ENCODE measurements around the gene CBLN3. TPM values are rescaled to one million over a fixed set of nuclear protein-coding genes. Genes with fewer than 3 reads are reported as not detected.

CBLN3 gene
- total RNA-seq, 4 donors from 2014 or later, result 0.79 to 9.7 (median 1.6) TPM

GRCh38 chr14:24430143-24430681 lies 744 bp upstream of the CBLN3 start:
- Histone ChIP-seq H3K27me3 (no peaks in the 10 kb centered on the region), H3K4me3 (peak overlapping the region; percentile 61 to 85 (median 70)), H3K9me3 (no peaks in the 10 kb centered on the region), H3K4me1 (peaks cover 24 to 64% (median 60%) of the 10 kb centered on the region in 4 donors), H3K27ac (peak overlapping the region; percentile 92 to 97 (median 96)), H3K36me3 (peaks cover 0 to 17% (median 6%) of the 10 kb centered on the region in 4 donors)
- in situ Hi-C loops (cut with MboI; ENCODE audit: low pct_ligation_motif_present in 1 of 4, low pct_unique_long_range_greater_than_20kb in 1 of 4, low sequenced_read_pairs in 3 of 4), result loop anchor here (5.0 to 25.0 kb wide), 7 partner anchors 65 to 193 kb away; partner anchors contain the start of genes TINF2 (in 4 of the 4), ADCY4 (in 3 of the 4), GMPR2 (in 3 of the 4) and NEDD8 (in 3 of the 4)
- TF ChIP-seq CTCF (IDR thresholded peaks at IDR 0.05) (no peak), POLR2A (IDR thresholded peaks at IDR 0.05) (no peak), EP300 (IDR thresholded peaks at IDR 0.05; ENCODE audit: low read depth) (no peak), POLR2AphosphoS5 (IDR thresholded peaks at IDR 0.05) (no peak)
- DNase-seq, result peak; percentile 82
- intact Hi-C loops (cut with DNase I; ENCODE audit: low total_unique reads), result loop anchor here (2.0 kb wide), 1 partner anchor 61 kb away; the partner anchor contains the start of gene NFATC4
- 0% methylated on average over 23 of the region's 28 CpGs; no CpG with 5 or more reads in 1 of the 2 donors for WGBS, 2 donors (ENCODE audit: low coverage in 1 of 2)

GRCh38 chr14:24428628-24429394 lies 657 bp downstream of the CBLN3 start:
- Histone ChIP-seq H3K27ac (peak overlapping the region; percentile 92 to 97 (median 96)), H3K4me1 (peaks cover 25 to 74% (median 67%) of the 10 kb centered on the region in 4 donors), H3K27me3 (no peaks in the 10 kb centered on the region), H3K9me3 (no peaks in the 10 kb centered on the region), H3K4me3 (peak overlapping the region in 1 of 4 donors; percentile 85), H3K36me3 (peaks cover 0 to 17% (median 6%) of the 10 kb centered on the region in 4 donors)
- TF ChIP-seq EP300 (IDR thresholded peaks at IDR 0.05; ENCODE audit: low read depth) (no peak), POLR2AphosphoS5 (IDR thresholded peaks at IDR 0.05) (no peak), CTCF (IDR thresholded peaks at IDR 0.05) (no peak), POLR2A (IDR thresholded peaks at IDR 0.05) (no peak)
- intact Hi-C loops (cut with DNase I; ENCODE audit: low total_unique reads), result no loop called here
- in situ Hi-C loops (cut with MboI; ENCODE audit: low pct_ligation_motif_present in 1 of 4, low pct_unique_long_range_greater_than_20kb in 1 of 4, low sequenced_read_pairs in 3 of 4), result loop anchor here in 3 of 4 donors (25.0 kb wide), 2 partner anchors 92 to 192 kb away; partner anchors contain the start of genes GMPR2 (in 3 of the 3), NEDD8 (in 3 of the 3), TINF2 (in 3 of the 3) and ADCY4 (in 1 of the 3)
- no peak for DNase-seq
- WGBS, 2 donors (ENCODE audit: low coverage in 1 of 2), result 92% methylated on average over 18 of the region's 18 CpGs; no CpG with 5 or more reads in 1 of the 2 donors

- peaks cover 0 to 8% (median 3%) of the 10 kb centered on the region in 4 donors for H3K36me3 ChIP-seq
- no peaks in the 10 kb centered on the region for H3K9me3 ChIP-seq
- DNase-seq, result no peak
- TF ChIP-seq POLR2A (IDR thresholded peaks at IDR 0.05) (no peak), EP300 (IDR thresholded peaks at IDR 0.05; ENCODE audit: low read depth) (no peak), CTCF (IDR thresholded peaks at IDR 0.05) (no peak), POLR2AphosphoS5 (IDR thresholded peaks at IDR 0.05) (no peak)
- H3K4me3 ChIP-seq, result no peak overlapping the region
- H3K27ac ChIP-seq, result peak overlapping the region; percentile 75 to 92 (median 83)
- H3K27me3 ChIP-seq, result no peaks in the 10 kb centered on the region
- intact Hi-C loops (cut with DNase I; ENCODE audit: low total_unique reads), result no loop called here
- WGBS, 2 donors (ENCODE audit: low coverage in 1 of 2), result 83% methylated on average over 18 of the region's 18 CpGs; no CpG with 5 or more reads in 1 of the 2 donors
- in situ Hi-C loops (cut with MboI; ENCODE audit: low pct_ligation_motif_present in 1 of 4, low pct_unique_long_range_greater_than_20kb in 1 of 4, low sequenced_read_pairs in 3 of 4), result loop anchor here in 3 of 4 donors (25.0 kb wide), 2 partner anchors 91 to 191 kb away; partner anchors contain the start of genes GMPR2 (in 3 of the 3), NEDD8 (in 3 of the 3), TINF2 (in 3 of the 3) and ADCY4 (in 1 of the 3)
- peaks cover 30 to 81% (median 69%) of the 10 kb centered on the region in 4 donors for H3K4me1 ChIP-seq
These were observed 1.6 kb downstream of the CBLN3 start for GRCh38 chr14:24427537-24428508.
